GM12892 (cell line): Measurements from ENCODE around the gene ZMYND10.

Experiments
- POLR2A ChIP-seq: IDR thresholded peaks from 2 replicates; pipeline ENCODE4 v1.6.1; 2011; ENCODE audit warnings: low read depth, low read length, control low read depth
- POLR2AphosphoS5 ChIP-seq: IDR thresholded peaks from 2 replicates; pipeline ENCODE4 v1.6.1; 2011; ENCODE audit warnings: low read depth, low read length, control low read depth
- TAF1 ChIP-seq: IDR thresholded peaks from 2 replicates; pipeline ENCODE4 v1.6.1; 2011; ENCODE audit warnings: low read depth, mild to moderate bottlenecking, control low read depth, low read length, borderline replicate concordance

GRCh38 chr3:50375258-50375931 is 29.9 kb upstream of the ZMYND10 start:
- TF ChIP-seq TAF1 (no peak), POLR2A (no peak), POLR2AphosphoS5 (no peak)
